H1 (cell line): Measurements from ENCODE around the gene CBLB. TPM values are rescaled to one million over a fixed set of nuclear protein-coding genes. Genes with fewer than 3 reads are reported as not detected.

Source experiments
- CHD1 ChIP-seq: IDR thresholded peaks from 2 replicates; pipeline ENCODE4 v1.6.1; 2012; ENCODE audit warnings: low read depth, low read length, improper control_type of control experiment
- CTBP2 ChIP-seq: IDR thresholded peaks from 2 replicates; pipeline ENCODE4 v1.7.0; 2011; ENCODE audit warnings: borderline replicate concordance, mild to moderate bottlenecking, moderate library complexity, mixed read lengths, low read length; ENCODE audit not compliant: insufficient read depth, insufficient read length
- GABPA ChIP-seq: IDR thresholded peaks from 2 replicates; pipeline ENCODE4 v1.6.1; 2011; ENCODE audit warnings: mild to moderate bottlenecking, low read length, moderate library complexity, borderline replicate concordance; ENCODE audit not compliant: insufficient read depth
- GTF2F1 ChIP-seq: IDR thresholded peaks from 2 replicates; pipeline ENCODE4 v1.6.1; 2012; ENCODE audit warnings: low read depth, low read length, improper control_type of control experiment, borderline replicate concordance
- polyA plus RNA-seq, 7 experiments: library from polyadenylated mRNA; depleted of rRNA in 3 of 7; stranded (reverse) in 5 of 7; unstranded in 2 of 7; fragments of >200 nt in 5 of 7; fragments of 200-250 nt in 2 of 7; gene quantifications; 1 replicate in 5 of 7; 2 replicates in 1 of 7; 4 replicates in 1 of 7; pipeline versions ENCODE4 v1.2.1 to v1.2.3, GENCODE V29; 2011 to 2013; ENCODE audit warnings: missing spikeins in 2 of 7, mixed read lengths in 2 of 7
- total RNA-seq: library from RNA; stranded (reverse); fragmentation: NEBNext Ultra II Directional; extraction: Animal tissue kit (Norgen Biotek cat#: 25700); gene quantifications from 2 replicates; pipeline ENCODE4 v1.2.1, GENCODE V29; 2021
- TF ChIP-seq, protein P1 (sequence below): fragments of 300-600 bp; sonication (generic); IDR thresholded peaks from 2 replicates; pipeline ENCODE4 v1.7.1; 2012; ENCODE audit warnings: low read length, moderate library complexity, mild to moderate bottlenecking, inconsistent platforms; ENCODE audit not compliant: insufficient replicate concordance
- TF ChIP-seq, protein P2 (sequence below): IDR thresholded peaks from 2 replicates; pipeline ENCODE4 v1.6.1; 2011; ENCODE audit warnings: low read length, improper control_type of control experiment
- TF ChIP-seq, protein P3 (sequence below): IDR thresholded peaks from 2 replicates; pipeline ENCODE4 v1.6.1; 2012; ENCODE audit warnings: inconsistent platforms

Gene CBLB
- total and polyA plus RNA-seq, 2 of the 8 experiments (the other 6 are each of a cell fraction or from before 2014, with no cell fraction given): 14.5 to 26.0 TPM

DNA sequence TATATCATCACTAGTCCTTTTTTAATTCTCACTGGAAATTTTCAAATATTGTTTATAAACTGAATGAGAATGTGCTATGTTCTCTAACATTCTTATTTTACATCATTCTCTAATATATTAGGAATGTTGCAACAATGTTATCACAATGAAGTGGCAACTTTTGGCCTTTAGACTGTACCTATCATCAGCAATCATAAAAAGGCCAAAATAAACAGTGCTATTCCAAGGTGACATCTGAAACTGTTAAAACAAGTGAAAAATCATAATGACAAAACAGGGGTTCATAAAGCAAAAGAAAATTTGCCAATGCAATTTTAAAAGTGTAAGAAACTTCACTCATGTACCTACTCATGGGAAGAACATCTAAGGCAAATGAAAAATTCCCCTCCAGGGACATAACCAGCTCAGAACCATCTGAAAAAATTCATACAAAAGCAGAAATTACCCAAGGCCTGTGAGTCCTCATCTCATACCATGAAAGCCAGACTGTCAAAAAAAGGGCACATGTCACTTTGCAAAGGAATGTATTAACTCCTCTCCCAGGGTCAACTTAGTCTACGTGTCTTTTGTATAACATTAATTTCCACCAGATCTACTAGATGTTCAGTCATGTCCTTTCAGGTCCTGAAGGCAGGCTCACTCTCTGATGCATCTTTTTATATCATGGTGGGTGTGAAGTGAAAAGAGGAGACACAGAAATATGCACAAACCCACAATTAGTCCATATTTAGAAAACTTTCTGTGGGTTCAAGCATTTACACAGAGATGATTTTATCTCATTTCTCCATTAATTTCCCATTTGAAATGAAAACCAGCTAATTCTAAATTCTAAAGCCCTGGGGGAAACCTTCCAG, 211.9 kb downstream of the CBLB start (continued):
- TF ChIP-seq, protein P1, sequence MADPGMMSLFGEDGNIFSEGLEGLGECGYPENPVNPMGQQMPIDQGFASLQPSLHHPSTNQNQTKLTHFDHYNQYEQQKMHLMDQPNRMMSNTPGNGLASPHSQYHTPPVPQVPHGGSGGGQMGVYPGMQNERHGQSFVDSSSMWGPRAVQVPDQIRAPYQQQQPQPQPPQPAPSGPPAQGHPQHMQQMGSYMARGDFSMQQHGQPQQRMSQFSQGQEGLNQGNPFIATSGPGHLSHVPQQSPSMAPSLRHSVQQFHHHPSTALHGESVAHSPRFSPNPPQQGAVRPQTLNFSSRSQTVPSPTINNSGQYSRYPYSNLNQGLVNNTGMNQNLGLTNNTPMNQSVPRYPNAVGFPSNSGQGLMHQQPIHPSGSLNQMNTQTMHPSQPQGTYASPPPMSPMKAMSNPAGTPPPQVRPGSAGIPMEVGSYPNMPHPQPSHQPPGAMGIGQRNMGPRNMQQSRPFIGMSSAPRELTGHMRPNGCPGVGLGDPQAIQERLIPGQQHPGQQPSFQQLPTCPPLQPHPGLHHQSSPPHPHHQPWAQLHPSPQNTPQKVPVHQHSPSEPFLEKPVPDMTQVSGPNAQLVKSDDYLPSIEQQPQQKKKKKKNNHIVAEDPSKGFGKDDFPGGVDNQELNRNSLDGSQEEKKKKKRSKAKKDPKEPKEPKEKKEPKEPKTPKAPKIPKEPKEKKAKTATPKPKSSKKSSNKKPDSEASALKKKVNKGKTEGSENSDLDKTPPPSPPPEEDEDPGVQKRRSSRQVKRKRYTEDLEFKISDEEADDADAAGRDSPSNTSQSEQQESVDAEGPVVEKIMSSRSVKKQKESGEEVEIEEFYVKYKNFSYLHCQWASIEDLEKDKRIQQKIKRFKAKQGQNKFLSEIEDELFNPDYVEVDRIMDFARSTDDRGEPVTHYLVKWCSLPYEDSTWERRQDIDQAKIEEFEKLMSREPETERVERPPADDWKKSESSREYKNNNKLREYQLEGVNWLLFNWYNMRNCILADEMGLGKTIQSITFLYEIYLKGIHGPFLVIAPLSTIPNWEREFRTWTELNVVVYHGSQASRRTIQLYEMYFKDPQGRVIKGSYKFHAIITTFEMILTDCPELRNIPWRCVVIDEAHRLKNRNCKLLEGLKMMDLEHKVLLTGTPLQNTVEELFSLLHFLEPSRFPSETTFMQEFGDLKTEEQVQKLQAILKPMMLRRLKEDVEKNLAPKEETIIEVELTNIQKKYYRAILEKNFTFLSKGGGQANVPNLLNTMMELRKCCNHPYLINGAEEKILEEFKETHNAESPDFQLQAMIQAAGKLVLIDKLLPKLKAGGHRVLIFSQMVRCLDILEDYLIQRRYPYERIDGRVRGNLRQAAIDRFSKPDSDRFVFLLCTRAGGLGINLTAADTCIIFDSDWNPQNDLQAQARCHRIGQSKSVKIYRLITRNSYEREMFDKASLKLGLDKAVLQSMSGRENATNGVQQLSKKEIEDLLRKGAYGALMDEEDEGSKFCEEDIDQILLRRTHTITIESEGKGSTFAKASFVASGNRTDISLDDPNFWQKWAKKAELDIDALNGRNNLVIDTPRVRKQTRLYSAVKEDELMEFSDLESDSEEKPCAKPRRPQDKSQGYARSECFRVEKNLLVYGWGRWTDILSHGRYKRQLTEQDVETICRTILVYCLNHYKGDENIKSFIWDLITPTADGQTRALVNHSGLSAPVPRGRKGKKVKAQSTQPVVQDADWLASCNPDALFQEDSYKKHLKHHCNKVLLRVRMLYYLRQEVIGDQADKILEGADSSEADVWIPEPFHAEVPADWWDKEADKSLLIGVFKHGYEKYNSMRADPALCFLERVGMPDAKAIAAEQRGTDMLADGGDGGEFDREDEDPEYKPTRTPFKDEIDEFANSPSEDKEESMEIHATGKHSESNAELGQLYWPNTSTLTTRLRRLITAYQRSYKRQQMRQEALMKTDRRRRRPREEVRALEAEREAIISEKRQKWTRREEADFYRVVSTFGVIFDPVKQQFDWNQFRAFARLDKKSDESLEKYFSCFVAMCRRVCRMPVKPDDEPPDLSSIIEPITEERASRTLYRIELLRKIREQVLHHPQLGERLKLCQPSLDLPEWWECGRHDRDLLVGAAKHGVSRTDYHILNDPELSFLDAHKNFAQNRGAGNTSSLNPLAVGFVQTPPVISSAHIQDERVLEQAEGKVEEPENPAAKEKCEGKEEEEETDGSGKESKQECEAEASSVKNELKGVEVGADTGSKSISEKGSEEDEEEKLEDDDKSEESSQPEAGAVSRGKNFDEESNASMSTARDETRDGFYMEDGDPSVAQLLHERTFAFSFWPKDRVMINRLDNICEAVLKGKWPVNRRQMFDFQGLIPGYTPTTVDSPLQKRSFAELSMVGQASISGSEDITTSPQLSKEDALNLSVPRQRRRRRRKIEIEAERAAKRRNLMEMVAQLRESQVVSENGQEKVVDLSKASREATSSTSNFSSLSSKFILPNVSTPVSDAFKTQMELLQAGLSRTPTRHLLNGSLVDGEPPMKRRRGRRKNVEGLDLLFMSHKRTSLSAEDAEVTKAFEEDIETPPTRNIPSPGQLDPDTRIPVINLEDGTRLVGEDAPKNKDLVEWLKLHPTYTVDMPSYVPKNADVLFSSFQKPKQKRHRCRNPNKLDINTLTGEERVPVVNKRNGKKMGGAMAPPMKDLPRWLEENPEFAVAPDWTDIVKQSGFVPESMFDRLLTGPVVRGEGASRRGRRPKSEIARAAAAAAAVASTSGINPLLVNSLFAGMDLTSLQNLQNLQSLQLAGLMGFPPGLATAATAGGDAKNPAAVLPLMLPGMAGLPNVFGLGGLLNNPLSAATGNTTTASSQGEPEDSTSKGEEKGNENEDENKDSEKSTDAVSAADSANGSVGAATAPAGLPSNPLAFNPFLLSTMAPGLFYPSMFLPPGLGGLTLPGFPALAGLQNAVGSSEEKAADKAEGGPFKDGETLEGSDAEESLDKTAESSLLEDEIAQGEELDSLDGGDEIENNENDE: no peak
- no peak for TF ChIP-seq GABPA
- TF ChIP-seq CHD1: no peak
- TF ChIP-seq CTBP2: no peak
- TF ChIP-seq, protein P2, sequence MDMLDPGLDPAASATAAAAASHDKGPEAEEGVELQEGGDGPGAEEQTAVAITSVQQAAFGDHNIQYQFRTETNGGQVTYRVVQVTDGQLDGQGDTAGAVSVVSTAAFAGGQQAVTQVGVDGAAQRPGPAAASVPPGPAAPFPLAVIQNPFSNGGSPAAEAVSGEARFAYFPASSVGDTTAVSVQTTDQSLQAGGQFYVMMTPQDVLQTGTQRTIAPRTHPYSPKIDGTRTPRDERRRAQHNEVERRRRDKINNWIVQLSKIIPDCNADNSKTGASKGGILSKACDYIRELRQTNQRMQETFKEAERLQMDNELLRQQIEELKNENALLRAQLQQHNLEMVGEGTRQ: no peak
- TF ChIP-seq, protein P3, sequence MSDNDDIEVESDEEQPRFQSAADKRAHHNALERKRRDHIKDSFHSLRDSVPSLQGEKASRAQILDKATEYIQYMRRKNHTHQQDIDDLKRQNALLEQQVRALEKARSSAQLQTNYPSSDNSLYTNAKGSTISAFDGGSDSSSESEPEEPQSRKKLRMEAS: no peak
- TF ChIP-seq GTF2F1: no peak
